Nephron progenitor cell (in vitro differentiated cells): Measurements from ENCODE around the gene CTNNB1.

Experiments used
- DNase-seq: peaks from one replicate; pipeline ENCODE4 v3.0.0; 2021
- H3K27ac Mint-ChIP-seq: 2 replicates; pipeline ENCODE4 v1.8.0; 2021; ENCODE audit warnings: mild to moderate bottlenecking, moderate library complexity, mixed read lengths
- H3K27me3 Mint-ChIP-seq: 2 replicates; pipeline ENCODE4 v1.8.0; 2021; ENCODE audit warnings: mild to moderate bottlenecking, low read depth, mixed read lengths; ENCODE audit not compliant: poor library complexity
- H3K36me3 Mint-ChIP-seq: 2 replicates; pipeline ENCODE4 v1.8.0; 2021; ENCODE audit warnings: low read depth, mixed read lengths
- H3K4me1 Mint-ChIP-seq: 2 replicates; pipeline ENCODE4 v1.8.0; 2021; ENCODE audit warnings: mixed read lengths
- H3K4me3 Mint-ChIP-seq: 2 replicates; pipeline ENCODE4 v1.8.0; 2021; ENCODE audit warnings: mild to moderate bottlenecking, moderate library complexity, mixed read lengths
- H3K9me3 Mint-ChIP-seq: 2 replicates; pipeline ENCODE4 v1.8.0; 2021; ENCODE audit warnings: mild to moderate bottlenecking, moderate library complexity, mixed read lengths
- CTCF ChIP-seq: fragments of 200-600 bp; sonication (generic); IDR thresholded peaks from 2 replicates; pipeline ENCODE4 v1.5.0; 2021; ENCODE audit warnings: antibody characterized with exemption

The CTNNB1 gene

DNA sequence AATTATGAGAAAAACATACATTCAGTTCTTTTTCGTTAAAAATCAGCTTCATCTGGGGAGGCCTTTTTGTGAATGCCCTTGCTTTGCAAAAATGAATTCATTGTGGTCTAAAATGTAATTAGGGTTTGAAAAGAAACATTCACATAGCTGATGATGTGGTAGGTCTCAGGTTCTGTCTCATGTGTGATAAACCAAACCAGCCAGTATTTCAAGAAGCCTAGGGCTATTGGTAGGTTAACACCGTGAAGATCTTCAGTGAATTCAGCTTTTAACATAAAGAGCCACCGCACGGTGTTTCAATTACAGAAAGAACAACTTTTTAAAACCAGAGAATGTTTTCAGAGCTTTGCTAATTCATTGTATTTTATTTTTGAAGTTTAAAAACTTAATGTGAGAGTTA is 41.9 kb downstream of the CTNNB1 start:
- Mint-ChIP-seq H3K36me3 (peaks cover 60% of the 10 kb centered on the region), H3K4me1 (no peaks in the 10 kb centered on the region), H3K27ac (no peak overlapping the region)

GRCh38 chr3:41241800-41242571 is 42.7 kb downstream of the CTNNB1 start:
- H3K27ac Mint-ChIP-seq = no peak overlapping the region
- H3K9me3 Mint-ChIP-seq = no peaks in the 10 kb centered on the region
- no peak overlapping the region for H3K4me3 Mint-ChIP-seq
- TF ChIP-seq CTCF = no peak
- no peaks in the 10 kb centered on the region for H3K4me1 Mint-ChIP-seq
- peaks cover 53% of the 10 kb centered on the region for H3K36me3 Mint-ChIP-seq
- DNase-seq = no peak
- no peaks in the 10 kb centered on the region for H3K27me3 Mint-ChIP-seq

More for the DNA sequence above, 41.9 kb downstream of the CTNNB1 start:
- Mint-ChIP-seq H3K27me3 (no peaks in the 10 kb centered on the region), H3K9me3 (no peaks in the 10 kb centered on the region), H3K4me3 (no peak overlapping the region)
- DNase-seq = no peak
- no peak for TF ChIP-seq CTCF

GRCh38 chr3:41243183-41243582 is 43.9 kb downstream of the CTNNB1 start:
- no peak for DNase-seq
- H3K27me3 Mint-ChIP-seq = no peaks in the 10 kb centered on the region
- H3K36me3 Mint-ChIP-seq = peaks cover 41% of the 10 kb centered on the region
- no peak overlapping the region for H3K27ac Mint-ChIP-seq
- no peak overlapping the region for H3K4me3 Mint-ChIP-seq
- no peak for TF ChIP-seq CTCF
- H3K9me3 Mint-ChIP-seq = no peaks in the 10 kb centered on the region
- H3K4me1 Mint-ChIP-seq = peaks cover 11% of the 10 kb centered on the region

DNA sequence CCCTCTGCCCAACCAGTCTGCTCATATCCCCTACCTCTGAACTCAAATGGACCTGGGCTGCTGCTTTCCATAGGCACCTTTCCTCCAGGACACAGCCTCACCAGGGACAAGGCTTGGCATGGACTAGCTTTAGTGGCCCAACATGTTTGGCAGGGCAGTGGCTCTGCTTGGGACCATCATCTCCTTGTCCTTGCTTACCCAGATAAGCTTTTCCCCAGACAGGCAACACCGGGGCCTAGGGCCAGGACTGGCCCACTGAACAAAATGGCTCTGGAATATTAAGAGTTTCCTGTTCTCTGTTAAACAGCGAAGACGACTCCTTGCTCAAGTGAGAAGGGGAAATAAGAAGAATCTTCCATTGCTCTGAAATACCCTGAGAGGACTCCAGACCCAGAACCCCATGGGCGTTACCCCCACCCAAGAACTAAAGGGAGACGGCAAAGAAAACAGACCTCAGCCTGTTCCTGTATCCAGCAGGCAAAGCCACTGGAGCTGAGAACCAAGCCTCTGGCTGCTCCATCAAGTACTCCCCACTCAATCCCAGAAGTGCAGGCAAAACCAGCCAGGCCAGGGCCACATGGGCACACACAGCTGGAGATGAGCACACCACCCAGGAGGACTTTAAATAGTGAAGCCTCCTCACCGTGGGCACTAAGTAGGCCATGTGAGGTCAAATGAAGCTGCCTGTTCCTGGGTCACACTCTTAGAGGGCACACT is 45.5 kb downstream of the CTNNB1 start:
- Mint-ChIP-seq H3K36me3 (peaks cover 25% of the 10 kb centered on the region), H3K27me3 (no peaks in the 10 kb centered on the region), H3K9me3 (no peaks in the 10 kb centered on the region), H3K4me1 (peaks cover 13% of the 10 kb centered on the region), H3K4me3 (no peak overlapping the region), H3K27ac (peak overlapping the region; percentile 71)
- TF ChIP-seq CTCF = no peak
- no peak for DNase-seq

DNA sequence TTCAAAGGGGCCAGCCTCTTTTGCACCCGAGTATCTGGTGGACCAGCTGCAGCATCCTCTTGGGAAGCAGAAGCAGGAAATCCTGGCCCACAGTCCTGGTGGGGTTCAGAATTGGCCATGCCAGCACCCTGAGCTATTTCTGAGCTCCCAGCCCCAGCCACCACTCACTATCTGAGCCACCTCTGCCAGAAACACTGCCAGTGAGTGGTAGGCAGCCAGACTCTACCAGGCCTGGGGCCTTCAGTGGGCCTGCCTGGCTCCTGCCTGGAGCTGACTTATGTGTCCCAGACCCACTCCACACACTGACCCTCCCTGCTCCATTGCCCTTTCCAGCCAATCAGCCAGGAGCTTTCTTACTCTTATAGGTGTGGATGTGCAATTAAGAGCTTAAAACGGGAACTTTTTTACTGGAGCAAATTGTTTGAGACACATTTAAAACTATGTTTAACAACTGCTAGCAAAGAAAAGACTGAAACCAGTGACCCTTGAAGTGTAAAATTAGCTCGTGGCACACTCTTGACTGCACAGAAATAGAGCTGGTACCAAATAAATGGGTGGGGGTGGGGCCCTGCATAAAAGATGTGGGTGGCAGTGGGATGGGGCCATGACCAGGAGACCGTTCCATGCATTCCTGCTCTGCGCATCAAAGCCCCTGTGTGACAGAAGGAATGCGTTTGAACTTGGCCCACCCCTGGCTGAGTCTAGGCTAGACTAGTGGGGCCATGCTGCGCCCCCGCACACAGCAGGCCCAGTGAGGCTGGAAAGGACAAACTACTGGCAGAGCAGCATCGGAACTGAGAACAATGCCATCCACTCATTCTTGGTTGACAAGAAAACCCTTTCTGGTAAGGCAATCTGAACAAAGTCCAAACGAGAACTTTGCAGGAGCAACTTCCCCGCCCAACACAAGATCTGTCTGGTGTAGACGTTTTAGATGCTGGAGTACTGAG is 48.0 kb downstream of the CTNNB1 start:
- Mint-ChIP-seq H3K27ac (peak overlapping the region; percentile 19), H3K4me1 (peaks cover 13% of the 10 kb centered on the region), H3K36me3 (peaks cover 9% of the 10 kb centered on the region), H3K4me3 (no peak overlapping the region), H3K27me3 (no peaks in the 10 kb centered on the region), H3K9me3 (peaks cover 2% of the 10 kb centered on the region)
- no peak for TF ChIP-seq CTCF
- no peak for DNase-seq
